Measurements from ENCODE around the gene MAN1A1.
"Not testable (repeated sequence)": the region's sequence is repeated elsewhere in the genome, so short reads cannot be mapped to it uniquely, and the experiment has no call there.

DNA sequence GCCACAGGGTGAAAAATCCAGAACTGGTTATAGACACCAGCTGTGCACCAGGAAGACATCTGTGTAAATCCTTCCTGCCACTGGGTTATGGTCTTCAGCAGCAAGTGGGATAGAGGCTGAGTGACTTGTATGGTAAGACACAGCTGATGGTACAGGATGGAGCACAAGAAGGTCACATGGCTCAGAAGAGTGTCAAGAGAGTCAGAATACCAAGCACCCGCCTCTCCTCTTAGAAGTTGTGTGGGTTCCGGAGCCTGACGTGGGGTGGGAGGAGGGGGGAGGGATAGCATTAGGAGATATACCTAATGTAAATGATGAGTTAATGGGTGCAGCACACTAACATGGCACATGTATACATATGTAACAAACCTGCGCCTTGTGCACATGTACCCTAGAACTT lies 193.5 kb downstream of the MAN1A1 start:
- TF ChIP-seq, protein P1, sequence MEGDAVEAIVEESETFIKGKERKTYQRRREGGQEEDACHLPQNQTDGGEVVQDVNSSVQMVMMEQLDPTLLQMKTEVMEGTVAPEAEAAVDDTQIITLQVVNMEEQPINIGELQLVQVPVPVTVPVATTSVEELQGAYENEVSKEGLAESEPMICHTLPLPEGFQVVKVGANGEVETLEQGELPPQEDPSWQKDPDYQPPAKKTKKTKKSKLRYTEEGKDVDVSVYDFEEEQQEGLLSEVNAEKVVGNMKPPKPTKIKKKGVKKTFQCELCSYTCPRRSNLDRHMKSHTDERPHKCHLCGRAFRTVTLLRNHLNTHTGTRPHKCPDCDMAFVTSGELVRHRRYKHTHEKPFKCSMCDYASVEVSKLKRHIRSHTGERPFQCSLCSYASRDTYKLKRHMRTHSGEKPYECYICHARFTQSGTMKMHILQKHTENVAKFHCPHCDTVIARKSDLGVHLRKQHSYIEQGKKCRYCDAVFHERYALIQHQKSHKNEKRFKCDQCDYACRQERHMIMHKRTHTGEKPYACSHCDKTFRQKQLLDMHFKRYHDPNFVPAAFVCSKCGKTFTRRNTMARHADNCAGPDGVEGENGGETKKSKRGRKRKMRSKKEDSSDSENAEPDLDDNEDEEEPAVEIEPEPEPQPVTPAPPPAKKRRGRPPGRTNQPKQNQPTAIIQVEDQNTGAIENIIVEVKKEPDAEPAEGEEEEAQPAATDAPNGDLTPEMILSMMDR (IDR thresholded peaks at IDR 0.05; ENCODE audit: poor library complexity), result not testable (repeated sequence)
- TF ChIP-seq EZH2 (IDR thresholded peaks at IDR 0.05; ENCODE audit: borderline replicate concordance); EZH2phosphoT487 (IDR thresholded peaks at IDR 0.05; ENCODE audit: low read depth, severe bottlenecking, unreplicated experiment): not testable (repeated sequence)

Measured in hepatocyte (in vitro differentiated cells).